H7 (cell line): ENCODE measurements around the gene RBAK. TPM values are rescaled to one million over a fixed set of nuclear protein-coding genes. Genes with fewer than 3 reads are reported as not detected.
A peak's percentile ranks its signal among the peaks of the same experiment; 100 is the strongest.
"Not testable (repeated sequence)": the region's sequence is repeated elsewhere in the genome, so short reads cannot be mapped to it uniquely, and the experiment has no call there.

Experiments
- DNase-seq: peaks from one replicate; pipeline ENCODE4 v3.0.0; 2012
- H3K27me3 ChIP-seq: 2 replicates; pipeline ENCODE4 v1.6.0; 2011; ENCODE audit warnings: mild to moderate bottlenecking, low read length; ENCODE audit not compliant: control insufficient read depth, insufficient read depth
- H3K36me3 ChIP-seq: replicated peaks from 2 replicates; pipeline ENCODE4 v1.5.1; 2011; ENCODE audit warnings: low read length; ENCODE audit not compliant: control insufficient read depth, insufficient read depth
- H3K4me3 ChIP-seq: 2 replicates; pipeline ENCODE4 v1.5.1; 2011; ENCODE audit warnings: low read depth, mild to moderate bottlenecking, control low read depth, low read length, moderate library complexity; ENCODE audit not compliant: insufficient read depth
- total RNA-seq: library from RNA; depleted of rRNA; stranded (reverse); fragments of >200 nt; shearing (Covaris generic); gene quantifications from 2 replicates; pipeline ENCODE4 v1.2.3, GENCODE V29; 2014

Gene RBAK
- total RNA-seq, 1 experiment from 2014 or later: 5.8 TPM

GRCh38 chr7:5027796-5028410 is 17.8 kb upstream of the RBAK start:
- H3K4me3 ChIP-seq, DNase-seq: not testable (repeated sequence)

GRCh38 chr7:5033186-5033585 is 12.5 kb upstream of the RBAK start:
- not testable (repeated sequence) for H3K36me3 ChIP-seq, DNase-seq, H3K27me3 ChIP-seq, H3K4me3 ChIP-seq

More at GRCh38 chr7:5027796-5028410, 17.8 kb upstream of the RBAK start:
- not testable (repeated sequence) for H3K36me3 ChIP-seq, H3K27me3 ChIP-seq

- H3K4me3 ChIP-seq: no peak overlapping the region
- no peaks in the 10 kb centered on the region for H3K36me3 ChIP-seq
- no peak for DNase-seq
- no peaks in the 10 kb centered on the region for H3K27me3 ChIP-seq
Measured at GRCh38 chr7:5035276-5035675, 10.4 kb upstream of the RBAK start.

- H3K36me3 ChIP-seq: no peaks in the 10 kb centered on the region
- H3K27me3 ChIP-seq: no peaks in the 10 kb centered on the region
- no peak overlapping the region for H3K4me3 ChIP-seq
- DNase-seq: no peak
Measured at GRCh38 chr7:5036446-5036845, 9.2 kb upstream of the RBAK start.

- Histone ChIP-seq H3K4me3 (no peak overlapping the region), H3K36me3 (no peaks in the 10 kb centered on the region), H3K27me3 (no peaks in the 10 kb centered on the region)
- DNase-seq: no peak
Measured at GRCh38 chr7:5041047-5041446, 4.6 kb upstream of the RBAK start.

- H3K36me3 ChIP-seq: no peaks in the 10 kb centered on the region
- no peak for DNase-seq
- no peak overlapping the region for H3K4me3 ChIP-seq
- H3K27me3 ChIP-seq: no peaks in the 10 kb centered on the region
Measured at GRCh38 chr7:5043661-5044060, 2.0 kb upstream of the RBAK start.

GRCh38 chr7:5046397-5046732 is 705 bp downstream of the RBAK start:
- not testable (repeated sequence) for H3K27me3 ChIP-seq, H3K36me3 ChIP-seq
- peak overlapping the region; percentile 79 for H3K4me3 ChIP-seq
- peak; percentile 21 for DNase-seq

GRCh38 chr7:5047127-5047526 is 1.5 kb downstream of the RBAK start:
- not testable (repeated sequence) for H3K36me3 ChIP-seq, H3K4me3 ChIP-seq, H3K27me3 ChIP-seq, DNase-seq

GRCh38 chr7:5050676-5051075 is 5.0 kb downstream of the RBAK start:
- DNase-seq: no peak
- Histone ChIP-seq H3K27me3 (no peaks in the 10 kb centered on the region), H3K36me3 (peaks cover 2% of the 10 kb centered on the region), H3K4me3 (no peak overlapping the region)

- not testable (repeated sequence) for DNase-seq, H3K27me3 ChIP-seq, H3K36me3 ChIP-seq, H3K4me3 ChIP-seq
Measured at GRCh38 chr7:5051731-5052130, 6.1 kb downstream of the RBAK start.

- Histone ChIP-seq H3K27me3 (no peaks in the 10 kb centered on the region), H3K36me3 (peaks cover 12% of the 10 kb centered on the region), H3K4me3 (no peak overlapping the region)
- no peak for DNase-seq
Measured at GRCh38 chr7:5053175-5053574, 7.5 kb downstream of the RBAK start.

- H3K27me3 ChIP-seq: no peaks in the 10 kb centered on the region
- DNase-seq: no peak
- peaks cover 36% of the 10 kb centered on the region for H3K36me3 ChIP-seq
- no peak overlapping the region for H3K4me3 ChIP-seq
Measured at GRCh38 chr7:5063698-5064097, 18.0 kb downstream of the RBAK start.

- no peak for DNase-seq
- Histone ChIP-seq H3K4me3 (no peak overlapping the region), H3K36me3 (peaks cover 31% of the 10 kb centered on the region), H3K27me3 (no peaks in the 10 kb centered on the region)
Measured at GRCh38 chr7:5064391-5065106, 18.9 kb downstream of the RBAK start.

GRCh38 chr7:5065107-5065407 is 19.4 kb downstream of the RBAK start:
- no peak for DNase-seq
- Histone ChIP-seq H3K27me3 (no peaks in the 10 kb centered on the region), H3K4me3 (no peak overlapping the region), H3K36me3 (peaks cover 27% of the 10 kb centered on the region)

GRCh38 chr7:5068521-5068920 is 22.9 kb downstream of the RBAK start:
- no peak for DNase-seq
- H3K36me3 ChIP-seq: peaks cover 18% of the 10 kb centered on the region
- H3K4me3 ChIP-seq: no peak overlapping the region
- H3K27me3 ChIP-seq: peaks cover 7% of the 10 kb centered on the region; the same call in 1 of the 2 replicates

- no peak for DNase-seq
- H3K36me3 ChIP-seq: peaks cover 2% of the 10 kb centered on the region
- H3K4me3 ChIP-seq: no peak overlapping the region
- peaks cover 7% of the 10 kb centered on the region; the same call in 1 of the 2 replicates for H3K27me3 ChIP-seq
Measured at GRCh38 chr7:5070206-5070605, 24.5 kb downstream of the RBAK start.
